ENCODE measurements around the gene UQCR10.
A peak's percentile ranks its signal among the peaks of the same experiment; 100 is the strongest.

UQCR10 gene

DNA sequence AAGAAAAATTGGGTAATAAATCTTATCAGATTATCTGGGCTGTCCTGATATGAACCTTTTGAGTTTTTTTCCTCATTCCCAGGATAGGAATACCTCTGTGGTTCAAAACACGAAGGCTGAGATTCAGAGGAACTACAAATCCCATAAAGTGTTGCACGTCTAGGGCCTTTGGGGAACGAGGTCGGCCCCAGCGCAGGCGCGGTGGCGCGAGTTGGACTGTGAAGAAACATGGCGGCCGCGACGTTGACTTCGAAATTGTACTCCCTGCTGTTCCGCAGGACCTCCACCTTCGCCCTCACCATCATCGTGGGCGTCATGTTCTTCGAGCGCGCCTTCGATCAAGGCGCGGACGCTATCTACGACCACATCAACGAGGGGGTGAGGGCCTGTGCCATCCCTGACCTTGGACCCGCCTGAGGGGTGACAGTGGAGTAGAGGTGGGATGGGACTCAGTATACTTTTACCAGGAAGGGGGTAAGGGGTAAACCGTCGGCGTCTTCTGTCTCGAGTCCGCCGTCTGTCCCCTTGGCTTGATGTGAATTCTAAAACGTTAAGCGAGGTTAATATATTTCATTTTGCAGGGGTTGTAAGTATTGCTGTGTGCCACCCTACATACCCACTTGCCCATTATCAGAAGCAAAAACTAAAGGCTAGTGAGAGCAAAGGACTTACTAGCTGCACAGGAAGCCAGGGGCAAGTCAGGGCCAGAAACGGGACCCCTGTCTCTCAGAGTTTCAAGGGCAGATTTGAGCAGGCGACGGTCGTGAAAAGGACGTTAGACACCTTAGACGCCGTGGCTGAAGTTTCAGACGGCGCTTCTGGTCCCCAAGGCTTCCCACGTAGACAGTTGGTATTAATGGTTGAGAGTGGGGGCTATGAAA is at the start of gene UQCR10:
Gene UQCR10 (plus strand): TSS at position 199 of the 881 bp plus-strand sequence. CDS start 30 bp downstream, at position 229.
- DNase-seq = peak in 1 of 2 experiments; percentile 89

DNA sequence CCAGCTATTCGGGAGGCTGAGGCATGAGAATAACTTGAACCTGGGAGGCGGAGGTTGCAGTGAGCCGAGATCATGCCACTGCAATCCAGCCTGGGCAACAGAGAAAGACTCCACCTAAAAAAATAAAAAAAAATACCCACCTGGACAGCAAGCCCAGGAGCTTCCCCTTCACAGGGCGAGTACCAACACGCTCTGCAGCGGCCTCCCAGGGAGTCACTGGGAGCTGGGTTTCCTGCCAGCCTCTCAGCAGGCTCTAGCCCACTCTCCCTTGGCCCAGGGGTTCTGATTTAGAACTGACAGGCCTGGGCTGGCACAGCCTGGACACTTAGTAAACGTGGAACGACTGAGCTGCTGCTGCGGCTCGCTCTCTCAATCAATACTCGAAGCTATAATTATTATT is 49.4 kb upstream of the UQCR10 start:
- DNase-seq = no peak

DNA sequence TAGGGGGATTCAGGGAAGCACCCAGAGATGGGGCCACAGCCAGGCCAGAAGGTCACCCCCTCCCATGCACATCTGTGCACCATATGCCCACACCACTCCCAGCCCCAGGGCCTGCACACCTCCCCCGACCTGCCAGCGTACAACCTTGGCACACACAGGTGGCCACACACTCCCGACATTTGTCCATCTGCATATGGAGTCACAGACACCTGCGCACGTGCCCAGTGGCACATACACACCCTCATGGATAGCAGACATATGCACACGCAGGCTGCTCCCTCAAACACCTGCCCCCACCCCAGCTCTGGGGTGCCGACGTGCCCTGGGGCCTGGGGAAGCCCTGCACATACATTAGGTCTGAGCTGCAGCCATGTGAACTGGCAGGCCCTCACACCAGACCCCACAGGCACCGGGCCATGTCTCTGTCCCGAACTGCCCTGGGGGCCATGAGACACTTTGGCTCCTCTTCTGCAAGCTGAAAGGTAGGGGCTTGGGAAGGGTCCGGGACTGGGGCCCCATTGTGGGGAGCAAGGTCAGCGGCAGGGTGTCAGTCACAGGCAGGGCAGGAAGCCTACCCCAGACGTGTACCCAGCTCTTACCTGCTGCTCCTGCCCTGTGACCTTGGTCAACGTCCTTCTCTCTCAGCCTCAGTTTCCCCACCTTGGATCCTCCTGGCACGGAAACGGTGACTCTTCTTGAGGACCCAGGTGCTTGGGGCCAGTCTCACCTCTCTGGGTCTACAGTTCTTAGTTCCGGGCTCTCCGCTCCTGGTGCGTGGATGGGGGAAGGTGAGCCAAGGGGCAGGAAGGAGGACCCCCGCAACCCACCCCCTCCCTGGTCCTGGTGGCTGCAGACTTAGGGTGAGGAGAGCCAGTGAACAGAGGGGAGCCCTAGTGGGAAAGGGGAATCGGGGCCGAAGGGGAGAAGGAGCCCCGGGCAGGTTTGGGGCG is 47.9 kb upstream of the UQCR10 start:
- no peak for DNase-seq

DNA sequence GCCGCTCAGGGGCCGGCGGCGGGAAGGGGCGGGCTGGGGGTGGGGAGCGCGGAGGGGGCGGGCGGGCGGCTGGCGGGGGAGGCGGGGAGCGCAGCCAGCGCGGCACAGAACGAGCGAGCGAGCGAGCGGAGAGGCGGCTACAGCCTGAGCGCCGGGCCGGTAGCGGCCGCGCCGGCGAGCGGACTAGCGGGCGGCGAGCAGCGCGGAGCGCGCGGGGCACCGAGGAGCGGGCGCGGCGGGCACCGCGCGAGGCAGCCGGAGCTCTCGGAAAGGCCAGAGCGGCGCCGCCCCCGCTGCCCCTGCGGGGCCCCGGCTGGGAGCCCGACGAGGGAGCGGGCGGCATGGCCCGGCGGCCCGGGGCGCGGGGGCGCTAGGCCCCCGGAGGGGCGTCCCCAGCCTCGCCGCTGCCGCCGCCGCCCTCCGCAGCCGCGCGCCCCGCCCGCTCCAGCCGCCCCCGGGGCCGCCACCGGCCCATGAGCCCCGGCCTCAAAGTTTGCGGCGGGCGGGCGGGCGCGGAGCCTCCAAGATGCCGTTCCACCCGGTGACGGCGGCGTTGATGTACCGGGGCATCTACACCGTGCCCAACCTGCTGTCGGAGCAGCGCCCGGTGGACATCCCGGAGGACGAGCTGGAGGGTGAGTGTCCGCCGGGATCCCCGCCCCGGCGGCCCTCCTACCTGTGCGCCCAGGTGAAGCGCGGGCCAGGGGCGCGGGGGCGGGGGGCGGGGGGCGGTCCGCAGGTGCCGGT is 47.1 kb upstream of the UQCR10 start, which contains the start of gene CABP7:
Gene CABP7 (plus strand): TSS at position 105 of the 747 bp plus-strand sequence. CDS start 422 bp downstream, at position 527.
- DNase-seq = no peak

DNA sequence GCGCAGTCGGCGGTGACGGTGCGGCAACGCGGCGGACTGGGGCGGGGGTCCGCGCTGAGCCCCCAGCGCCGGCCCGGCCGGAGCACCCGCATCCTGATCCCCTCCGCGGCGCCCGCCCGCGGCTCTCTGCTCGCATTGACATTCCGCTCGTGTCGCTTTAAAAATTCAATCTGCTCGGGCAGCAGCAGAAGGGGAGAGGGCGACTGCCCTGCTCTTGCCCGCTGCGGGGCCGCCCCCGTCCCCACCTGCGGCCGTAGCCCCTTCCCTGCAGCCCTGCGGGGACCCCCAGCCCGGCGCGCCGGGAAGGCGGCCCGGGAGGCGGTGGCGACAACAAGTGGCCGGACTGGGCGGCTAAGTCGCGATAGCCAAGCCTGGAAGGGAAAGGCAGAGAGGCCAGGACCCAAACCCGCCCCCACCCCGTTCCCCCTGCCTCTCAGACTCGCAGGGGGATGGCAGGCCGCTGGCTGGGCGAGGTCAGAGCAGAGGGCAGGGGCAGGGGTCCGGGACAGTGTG is 46.3 kb upstream of the UQCR10 start:
- DNase-seq = no peak

DNA sequence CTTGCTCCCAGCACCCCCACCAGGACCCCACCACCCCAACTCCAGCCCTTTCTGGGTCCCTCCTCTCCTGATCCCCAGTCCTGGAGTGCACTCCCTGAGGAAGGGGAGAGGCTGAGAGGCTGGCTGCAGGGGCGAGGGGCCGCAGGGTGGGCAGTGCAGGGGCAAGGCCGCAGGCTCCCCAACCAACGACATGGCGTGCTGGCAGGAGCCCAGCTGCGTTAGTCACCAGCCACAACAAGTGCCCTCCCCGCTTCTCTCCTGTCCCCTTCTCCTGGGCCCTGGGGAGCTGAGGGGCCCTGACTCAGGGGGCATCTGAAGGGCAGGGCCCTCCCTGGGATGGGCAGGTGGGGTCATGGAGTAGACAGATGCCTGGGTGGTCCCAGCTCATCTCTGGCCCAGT is 45.0 kb upstream of the UQCR10 start:
- no peak for DNase-seq

DNA sequence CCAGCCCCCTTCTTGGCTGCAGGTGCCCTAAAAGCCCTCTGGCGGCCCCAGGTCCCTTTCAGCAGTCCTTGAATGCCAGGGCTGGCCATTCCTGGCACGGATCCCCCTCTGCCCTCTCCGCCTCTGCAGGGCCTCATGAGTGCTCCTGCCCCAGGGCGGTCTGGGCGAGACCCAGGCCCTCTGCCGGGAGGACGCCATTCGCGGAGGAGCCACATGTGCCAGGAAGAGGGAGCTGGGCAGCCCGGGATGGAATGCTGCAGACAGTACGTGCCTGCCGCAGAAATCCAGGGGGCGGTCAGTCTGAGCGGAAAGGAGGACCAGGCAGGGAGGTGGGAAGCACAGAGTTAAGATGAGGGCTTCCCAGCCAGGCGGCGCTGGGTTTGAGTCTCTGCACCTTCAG is 44.6 kb upstream of the UQCR10 start:
- DNase-seq = no peak

DNA sequence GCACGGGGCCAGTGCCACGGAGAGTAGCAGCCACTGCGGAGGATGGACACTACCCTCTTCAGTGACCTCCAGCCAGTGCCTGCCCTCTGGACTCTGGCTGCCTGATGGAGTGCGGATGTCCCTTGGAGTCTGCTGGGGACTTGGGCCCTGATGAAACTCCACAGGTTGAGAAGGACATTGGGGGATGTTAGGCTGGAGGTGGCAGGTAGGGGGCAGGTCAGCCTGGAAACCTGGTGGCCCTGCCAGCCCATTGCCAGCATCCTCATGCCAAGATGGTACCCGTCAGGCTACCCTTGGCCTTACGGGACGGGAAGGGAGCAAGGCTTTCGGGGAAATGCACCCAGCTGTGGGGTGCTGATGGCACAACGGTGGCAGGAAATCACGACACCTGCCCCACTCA is 43.4 kb upstream of the UQCR10 start:
- DNase-seq = no peak

DNA sequence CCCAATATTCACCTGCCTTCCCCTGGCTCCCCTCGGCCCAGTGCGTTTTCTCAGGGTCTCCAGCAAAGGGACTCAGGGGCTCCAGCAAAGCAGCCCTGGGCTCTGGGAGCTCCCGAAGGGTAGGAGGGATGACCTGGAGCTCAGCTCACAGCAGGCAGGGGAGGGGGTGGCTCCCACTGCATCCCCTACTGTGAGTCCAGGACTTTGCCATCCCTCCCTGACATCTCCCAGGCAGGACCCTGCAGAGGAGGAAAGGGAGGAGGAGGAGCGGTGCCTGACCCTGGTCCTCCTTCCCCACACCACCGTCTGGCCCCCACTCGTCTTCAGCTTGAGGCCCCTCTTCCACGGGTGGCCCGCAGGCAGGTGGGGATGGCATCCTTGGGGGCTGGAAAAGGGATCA is 42.3 kb upstream of the UQCR10 start:
- DNase-seq = no peak

DNA sequence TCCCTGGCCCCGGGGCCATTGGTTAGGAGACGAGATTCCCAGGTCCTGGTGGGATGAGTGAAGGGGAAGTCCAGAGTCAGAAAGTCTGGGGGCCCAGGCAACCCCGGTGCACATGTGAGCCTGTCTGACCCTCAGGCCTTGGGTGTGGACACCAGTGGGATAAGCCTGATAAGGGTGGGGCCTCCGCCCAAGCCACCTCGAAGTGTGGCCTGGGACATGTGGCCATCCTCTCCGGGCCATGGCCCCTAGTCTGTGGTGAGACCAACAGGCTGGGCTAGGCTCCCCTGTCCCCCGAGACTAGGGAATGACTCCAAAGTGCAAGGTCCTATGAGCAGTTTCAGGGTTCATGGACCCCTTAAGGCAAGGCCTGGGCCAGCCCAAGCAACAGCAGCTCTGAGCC is 41.1 kb upstream of the UQCR10 start:
- DNase-seq = no peak

DNA sequence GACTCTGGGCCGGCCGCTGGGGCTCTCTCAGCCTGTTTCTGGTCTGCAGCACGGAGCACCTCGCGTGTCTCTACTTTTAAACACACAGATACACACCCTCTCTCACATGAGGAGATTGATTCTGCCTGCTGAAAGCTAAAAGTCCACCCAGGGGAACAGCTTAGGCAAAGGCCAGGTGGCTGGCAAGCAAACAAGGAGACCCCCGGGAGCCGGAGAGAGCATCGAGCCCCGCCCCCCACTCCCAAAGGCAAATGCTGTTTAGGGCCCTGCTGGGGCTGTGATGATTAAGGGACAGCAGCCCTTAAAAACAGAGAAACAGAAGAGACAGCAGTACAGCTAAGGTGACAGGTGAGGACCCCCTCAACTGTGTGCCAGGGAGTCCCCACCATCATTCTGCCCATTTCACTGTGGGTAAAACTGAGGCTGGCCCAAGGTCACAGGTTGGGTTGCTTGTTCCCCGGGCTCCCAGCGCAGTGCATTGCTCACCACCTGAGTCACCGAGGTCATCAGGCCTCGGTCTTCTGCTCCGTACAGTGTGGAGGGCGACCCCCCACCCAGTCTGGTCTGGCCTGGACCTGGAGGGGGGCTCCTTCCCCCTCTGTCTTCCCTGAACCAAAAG is 40.5 kb upstream of the UQCR10 start:
- DNase-seq = no peak

DNA sequence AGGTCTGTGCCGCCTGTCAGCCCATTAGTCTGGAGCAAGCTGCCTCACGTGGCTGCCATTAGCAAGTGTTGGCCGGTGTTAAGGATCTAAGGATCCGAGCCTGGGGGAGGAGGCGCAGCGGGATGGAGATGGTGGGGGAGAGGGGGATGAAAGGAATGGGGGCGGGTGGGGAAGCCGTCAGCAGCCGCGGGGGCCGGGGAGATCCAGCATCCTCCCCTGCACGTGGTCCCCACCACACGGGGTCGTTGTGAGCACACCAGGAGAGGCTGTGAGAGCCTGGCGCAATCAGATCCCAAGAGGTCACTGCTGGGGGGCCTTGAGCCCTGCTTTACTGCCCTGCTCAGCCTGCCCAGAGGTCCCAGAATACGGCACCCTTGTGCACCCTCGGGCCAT is 40.0 kb upstream of the UQCR10 start:
- DNase-seq = no peak

DNA sequence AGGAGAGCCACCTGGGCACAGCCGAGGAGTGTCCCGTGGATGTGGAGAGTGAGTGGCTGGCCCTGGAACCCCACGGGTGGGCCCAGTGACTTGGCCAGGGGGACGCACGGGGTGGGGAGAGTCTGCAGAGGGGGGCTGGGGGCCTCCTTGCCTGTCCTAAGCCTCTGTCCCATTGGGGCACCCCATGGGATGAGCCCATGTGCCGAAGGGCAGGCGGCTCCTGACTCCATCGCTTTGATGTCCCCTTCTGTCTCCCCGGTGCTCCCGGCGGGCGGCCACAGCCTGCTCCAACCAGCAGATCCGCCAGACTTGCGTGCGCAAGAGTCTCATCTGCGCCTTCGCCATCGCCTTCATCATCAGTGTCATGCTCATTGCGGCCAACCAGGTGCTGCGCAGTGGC is 38.0 kb upstream of the UQCR10 start:
- no peak for DNase-seq

DNA sequence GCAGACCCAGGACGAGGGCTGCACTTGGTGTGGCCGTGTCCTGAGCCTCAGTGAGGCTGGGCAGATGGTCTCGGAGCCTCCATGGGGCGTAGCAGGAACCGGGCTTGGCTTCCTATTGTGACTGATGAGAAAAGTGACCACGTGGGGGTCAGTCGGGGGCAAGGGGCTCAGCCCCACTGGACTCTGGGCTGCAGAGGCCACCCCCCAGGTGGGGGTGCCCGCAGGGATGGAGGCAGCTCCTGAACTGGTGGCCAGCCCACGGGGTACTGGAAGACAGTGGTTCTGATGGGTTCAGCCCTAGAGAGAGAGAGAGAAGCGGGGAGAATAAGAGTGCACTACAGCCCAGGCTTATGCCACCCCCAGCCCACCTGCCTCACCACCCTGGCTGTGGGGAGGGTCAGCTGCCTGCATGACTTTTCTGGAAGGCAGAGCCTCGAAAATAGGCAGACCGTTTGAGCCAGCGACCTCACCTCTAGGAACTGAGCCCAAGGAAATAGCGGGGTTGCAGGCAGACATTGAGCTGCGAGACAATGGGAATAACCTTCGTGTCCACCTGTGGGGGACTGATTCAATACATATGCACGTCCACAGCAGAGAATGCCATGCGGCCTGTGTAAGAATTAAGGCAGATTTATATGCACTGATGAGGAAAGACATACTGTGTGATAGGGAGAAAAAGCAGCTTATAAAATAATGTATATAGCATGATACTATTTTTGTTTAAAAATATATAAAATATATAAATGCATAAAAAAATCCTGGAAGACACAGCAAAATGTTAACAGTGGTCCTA is 35.9 kb upstream of the UQCR10 start:
- no peak for DNase-seq

DNA sequence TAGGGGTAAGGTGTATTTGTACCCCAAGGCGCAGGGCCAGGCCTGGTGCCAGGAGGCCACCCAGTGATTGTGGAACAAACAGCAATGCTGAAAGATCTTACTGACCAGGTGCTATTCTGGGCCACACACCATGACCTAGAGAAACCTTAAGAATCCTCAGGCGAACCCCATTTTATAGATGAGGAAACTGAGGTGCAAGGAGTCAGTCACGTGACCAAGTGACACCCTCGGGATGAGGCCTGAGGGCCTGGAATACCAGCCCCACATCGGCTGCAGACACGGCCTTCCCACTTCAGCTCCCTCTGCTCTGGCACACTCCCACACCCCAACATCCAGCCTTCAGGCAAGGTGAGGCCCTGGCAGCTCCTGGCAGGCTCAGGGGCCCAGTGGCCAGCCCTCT is 34.3 kb upstream of the UQCR10 start:
- no peak for DNase-seq

DNA sequence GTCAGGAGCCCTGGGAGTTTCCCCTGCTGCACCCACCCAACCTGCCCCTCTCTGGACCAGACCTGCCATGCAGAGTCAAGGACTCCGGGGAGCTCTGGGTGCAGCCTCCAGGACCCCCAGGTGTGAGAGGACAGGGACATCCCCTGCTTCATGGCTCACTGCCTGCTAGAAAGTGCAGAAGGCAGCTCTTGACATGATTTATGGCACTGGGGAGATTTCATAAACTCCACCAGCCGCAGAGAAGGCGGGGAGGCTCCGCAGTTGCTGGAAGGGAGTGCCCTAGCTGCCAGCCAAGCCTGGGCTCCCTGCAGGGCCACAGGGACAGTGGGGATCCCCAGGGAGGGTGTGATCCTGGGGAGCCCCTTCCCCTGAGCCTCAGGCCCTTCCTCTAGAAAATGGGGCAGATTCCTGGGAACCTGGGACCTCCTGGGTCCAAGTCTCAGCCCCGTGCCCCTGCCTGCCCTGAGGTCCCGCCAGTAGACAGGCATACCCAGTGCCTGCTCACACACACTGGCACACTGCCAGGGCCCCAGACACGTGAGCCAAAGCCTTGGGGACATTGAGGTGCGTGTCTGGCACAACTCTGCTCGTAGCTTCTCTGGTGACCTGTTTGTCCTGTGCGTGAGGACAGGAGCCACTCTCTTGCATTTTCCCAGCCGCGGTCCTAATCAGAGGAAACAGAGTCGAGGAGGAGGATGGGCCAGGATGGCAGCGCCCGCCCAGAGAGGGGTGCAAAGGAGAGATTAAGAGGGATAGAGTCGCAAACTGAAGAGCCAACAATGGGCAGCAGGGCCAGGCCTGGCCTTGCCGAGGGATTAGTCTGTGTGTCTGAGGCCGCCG is 33.6 kb upstream of the UQCR10 start:
- no peak for DNase-seq

DNA sequence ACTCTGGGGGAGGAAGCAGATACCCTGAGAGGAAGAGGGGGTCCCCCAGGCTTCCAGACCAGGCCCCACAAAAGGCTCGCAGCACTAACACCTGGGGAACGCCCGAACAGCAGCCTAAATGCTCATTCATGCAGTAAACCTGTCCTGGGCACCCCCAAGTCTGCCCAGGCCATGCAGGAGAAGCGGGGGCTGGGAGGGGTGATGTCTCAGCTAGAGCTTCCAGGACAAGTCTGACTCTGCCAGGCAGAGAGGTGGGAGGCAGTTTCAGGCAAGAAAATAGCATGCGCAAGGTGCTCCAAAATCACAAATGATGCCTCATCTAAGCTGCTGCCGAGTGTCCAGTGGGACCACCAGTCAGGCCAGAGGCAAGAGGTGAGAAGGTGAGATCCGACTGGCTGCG is 32.8 kb upstream of the UQCR10 start:
- DNase-seq = no peak

DNA sequence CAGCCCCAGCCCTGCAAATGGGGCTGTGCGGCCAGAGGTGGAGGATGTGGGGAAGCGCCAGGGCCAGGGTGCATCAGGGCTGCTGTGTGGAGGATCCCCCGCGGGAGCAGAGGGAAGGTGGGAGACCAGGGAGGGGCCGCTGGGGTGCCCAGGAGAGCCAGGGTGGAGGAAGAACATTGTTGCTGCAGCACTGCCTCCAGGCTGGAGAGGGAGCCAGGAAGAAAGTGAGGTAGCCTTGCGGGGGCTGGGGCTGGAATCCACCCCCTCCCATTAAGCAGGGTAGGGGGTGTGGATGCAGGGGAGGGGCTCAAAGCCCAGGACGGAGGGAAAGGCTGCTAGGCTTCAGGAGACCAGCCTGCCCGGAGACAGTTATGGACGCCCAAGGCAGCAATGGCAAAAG is 32.3 kb upstream of the UQCR10 start:
- no peak for DNase-seq

DNA sequence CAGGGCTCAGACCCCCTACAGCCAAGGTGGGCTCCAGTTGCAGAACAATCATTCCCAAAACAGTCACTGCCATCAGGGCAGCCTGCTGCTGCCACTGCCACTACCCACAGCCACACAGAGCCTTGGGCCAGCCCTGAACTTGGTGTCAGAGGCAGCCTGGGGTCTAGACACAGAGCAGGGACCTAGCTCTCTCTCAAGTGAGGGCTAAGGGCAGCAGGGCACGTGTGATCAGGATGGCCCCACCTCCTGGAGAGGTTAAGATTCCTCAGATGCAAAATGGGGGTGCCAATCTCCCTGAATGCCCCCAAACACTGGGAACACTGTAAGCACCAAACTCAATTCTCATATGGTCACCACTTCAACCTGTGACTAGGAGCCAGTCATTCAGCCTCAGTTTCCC is 31.8 kb upstream of the UQCR10 start:
- no peak for DNase-seq

Measured in cerebellar nuclear complex (tissue), 1 donor.